Suprapubic skin (tissue), 2 donors: Measurements from ENCODE around the gene PIK3CB.

Source experiments
- EP300 ChIP-seq: sonication (generic); formaldehyde crosslinking; IDR thresholded peaks from one replicate; pipeline ENCODE4 v1.6.1; 2017; ENCODE audit warnings: antibody characterized with exemption
- POLR2A ChIP-seq, 2 donors: fragments of 450-650 bp; IDR thresholded peaks; one replicate each; pipeline ENCODE4 v1.6.1; 2017; ENCODE audit warnings: antibody characterized with exemption in 2 of 2, mild to moderate bottlenecking in 2 of 2, moderate library complexity in 2 of 2

- no peak for TF ChIP-seq EP300
- TF ChIP-seq POLR2A (IDR thresholded peaks at IDR 0.05): no peak
Measured at GRCh38 chr3:138724443-138724842, 110.3 kb downstream of the PIK3CB start.
